Activated CD4-positive, CD25-positive, alpha-beta regulatory T cell treated with anti-CD3 and anti-CD28 coated beads, Interleukin-2, amount 50 U/mL, for 72 hours (primary cell): ENCODE data around the gene GFPT2.
"Not testable (repeated sequence)": the region's sequence is repeated elsewhere in the genome, so short reads cannot be mapped to it uniquely, and the experiment has no call there.

Experiments used
- DNase-seq: peaks from one replicate; pipeline ENCODE4 v3.0.0; 2021

Gene GFPT2

DNA sequence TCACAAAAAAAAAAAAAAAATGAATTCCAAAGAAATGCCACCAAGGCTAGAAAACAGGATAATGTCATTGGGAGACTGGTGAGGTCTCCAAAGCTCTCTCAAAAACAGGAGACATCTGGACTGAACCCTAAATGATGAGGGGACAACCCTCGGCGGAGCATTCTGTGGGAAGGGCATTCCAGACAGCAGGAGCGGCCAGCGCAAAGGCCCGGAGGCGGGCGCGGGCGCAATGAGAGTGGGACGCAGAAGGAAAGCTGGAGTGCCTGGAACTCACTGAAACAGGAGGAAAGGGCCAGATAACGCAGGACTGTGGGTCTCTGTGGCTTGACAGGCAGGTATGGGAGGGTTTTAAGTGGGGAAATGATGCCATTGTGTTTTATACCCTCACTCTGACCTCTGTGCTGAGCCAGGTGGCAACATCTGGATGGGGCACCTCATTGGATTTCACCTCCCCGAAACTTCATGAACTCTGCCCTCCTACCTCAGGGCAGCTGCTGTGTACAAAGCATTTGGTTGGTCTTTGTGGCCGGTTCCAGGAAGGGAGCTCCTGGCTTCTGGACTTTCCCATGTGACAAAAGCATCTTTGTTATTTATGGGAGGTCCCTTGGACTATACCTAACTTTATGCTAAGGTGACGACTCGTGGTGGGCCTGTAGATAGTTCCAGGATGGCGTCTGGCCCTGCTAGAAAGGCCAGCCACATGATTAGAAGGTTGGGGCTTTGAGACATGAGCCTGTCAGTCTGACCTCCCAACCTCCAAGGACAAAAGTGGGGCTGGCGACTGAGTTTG lies 49.7 kb downstream of the GFPT2 start:
- no peak for DNase-seq

DNA sequence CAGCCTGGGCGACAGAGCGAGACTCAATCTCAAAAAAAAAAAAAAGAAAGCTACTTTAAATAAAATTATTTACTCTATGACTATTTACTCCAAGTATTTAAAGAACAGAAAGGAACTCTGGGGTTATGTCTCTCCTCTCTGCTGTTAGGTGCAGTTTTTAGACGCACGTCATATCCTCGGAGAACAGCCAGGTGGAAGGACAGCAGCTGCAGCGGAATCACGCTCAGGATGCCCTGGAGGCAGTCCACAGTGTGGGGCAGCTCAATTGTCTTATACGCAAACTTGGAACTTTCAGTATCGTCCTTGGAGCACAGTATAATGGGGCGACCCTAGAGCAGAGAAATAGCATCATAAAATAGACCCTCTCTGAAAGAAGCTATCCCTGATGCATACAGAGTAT lies 50.9 kb downstream of the GFPT2 start:
- no peak for DNase-seq

DNA sequence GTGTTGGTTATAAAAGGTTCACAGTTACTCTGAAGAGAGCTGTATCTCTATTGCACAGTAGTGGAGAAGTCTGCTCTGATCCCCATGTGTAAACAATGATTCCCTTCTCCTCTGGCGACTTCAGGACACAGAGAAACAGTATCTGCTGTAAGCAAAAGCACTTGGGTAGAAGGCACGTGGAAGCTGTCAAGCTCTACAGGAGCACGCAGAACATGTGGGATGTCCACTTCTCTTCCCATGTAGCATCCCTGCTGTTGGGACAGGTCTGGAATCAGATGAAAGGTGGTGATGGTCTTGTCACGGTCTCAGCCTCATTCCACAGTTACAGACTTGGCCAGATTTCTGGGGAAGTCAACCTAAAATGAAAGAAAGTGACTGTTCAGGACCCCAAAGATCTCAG lies 51.9 kb downstream of the GFPT2 start:
- no peak for DNase-seq

DNA sequence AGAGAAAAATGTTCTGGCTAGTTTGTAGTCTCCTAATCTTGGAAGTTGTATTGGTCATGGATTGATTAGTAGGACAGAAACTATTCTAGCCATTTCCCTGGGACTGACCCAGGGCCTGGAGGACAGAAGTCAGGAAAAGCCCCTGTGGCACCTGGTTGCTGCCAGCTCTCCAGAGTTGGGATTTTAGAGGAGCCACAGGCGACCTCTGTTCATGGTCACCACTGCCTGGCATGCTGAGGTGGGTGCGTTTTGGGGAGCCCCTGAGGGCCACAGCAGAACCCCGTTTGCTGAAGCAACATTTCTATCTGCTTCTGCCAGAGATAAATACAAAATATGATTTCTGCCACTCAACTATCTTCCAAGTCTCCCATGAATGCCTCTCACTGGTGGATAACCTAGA lies 53.6 kb downstream of the GFPT2 start:
- no peak for DNase-seq

DNA sequence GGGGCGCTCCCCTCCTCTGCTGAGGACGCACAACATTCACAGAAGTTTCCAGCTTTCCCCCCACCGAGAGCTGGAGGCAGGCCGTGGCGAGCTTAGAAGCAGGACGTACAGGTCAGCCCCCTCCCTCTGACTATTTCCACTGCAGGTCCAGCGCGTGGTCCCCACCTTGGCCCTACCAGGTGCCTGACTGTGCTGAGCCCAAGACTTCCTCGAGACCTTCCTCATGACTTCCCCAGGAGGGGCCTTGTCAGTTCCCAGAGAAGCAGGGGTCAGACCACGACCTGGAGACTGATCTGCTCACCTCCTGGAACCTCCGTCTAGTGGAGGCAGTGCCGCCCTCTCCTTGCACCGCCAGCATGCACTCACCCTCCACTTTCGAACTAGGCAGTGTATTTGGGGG lies 54.1 kb downstream of the GFPT2 start:
- not testable (repeated sequence) for DNase-seq

DNA sequence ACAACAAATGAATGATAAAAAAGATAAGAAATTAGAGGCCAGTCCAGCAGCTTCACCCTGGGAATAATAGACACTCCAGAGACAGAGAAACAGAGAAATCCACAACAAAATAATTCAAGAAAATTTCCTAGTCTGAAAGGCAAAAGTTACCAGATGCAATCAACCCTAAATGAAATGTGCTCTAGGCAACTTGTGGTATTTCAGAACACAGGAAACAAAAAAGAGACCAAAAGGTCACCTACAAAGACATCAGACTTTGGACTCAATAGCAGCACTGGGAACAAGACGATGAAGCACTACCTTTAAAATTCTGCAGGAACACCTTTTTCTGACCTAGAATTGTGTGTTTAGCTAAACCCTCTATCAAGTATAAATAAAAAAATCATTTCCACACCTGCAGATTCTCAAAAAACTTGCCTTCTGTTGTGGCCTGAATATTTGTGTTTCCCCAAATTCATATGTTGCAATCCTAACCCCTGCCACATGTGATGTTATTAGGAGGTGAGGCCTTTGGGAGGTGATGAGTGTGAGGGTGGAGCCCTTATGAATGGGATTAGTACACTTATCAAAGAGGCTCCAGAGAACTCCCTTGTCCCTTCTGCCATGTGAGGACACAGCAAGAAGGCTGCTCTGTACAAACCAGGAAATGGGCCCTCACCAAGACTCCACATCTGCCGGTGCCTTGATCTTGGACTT lies 55.4 kb downstream of the GFPT2 start:
- DNase-seq = no peak

DNA sequence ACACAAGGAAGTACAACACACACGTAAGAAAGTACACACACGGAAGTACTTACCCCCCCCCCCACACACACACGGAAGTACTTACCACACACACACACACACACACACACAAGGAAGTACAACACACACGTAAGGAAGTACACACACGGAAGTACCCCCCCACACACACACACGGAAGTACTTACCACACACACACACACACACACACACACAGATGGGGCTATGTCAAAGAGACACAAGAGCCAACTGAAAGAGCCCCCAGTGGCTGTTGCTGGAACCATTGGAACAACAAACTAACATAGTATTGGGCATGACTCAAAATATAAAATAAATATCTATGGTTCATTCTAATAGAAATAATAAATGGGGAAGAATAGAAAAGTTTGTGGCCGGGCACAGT lies 56.4 kb downstream of the GFPT2 start:
- no peak for DNase-seq

DNA sequence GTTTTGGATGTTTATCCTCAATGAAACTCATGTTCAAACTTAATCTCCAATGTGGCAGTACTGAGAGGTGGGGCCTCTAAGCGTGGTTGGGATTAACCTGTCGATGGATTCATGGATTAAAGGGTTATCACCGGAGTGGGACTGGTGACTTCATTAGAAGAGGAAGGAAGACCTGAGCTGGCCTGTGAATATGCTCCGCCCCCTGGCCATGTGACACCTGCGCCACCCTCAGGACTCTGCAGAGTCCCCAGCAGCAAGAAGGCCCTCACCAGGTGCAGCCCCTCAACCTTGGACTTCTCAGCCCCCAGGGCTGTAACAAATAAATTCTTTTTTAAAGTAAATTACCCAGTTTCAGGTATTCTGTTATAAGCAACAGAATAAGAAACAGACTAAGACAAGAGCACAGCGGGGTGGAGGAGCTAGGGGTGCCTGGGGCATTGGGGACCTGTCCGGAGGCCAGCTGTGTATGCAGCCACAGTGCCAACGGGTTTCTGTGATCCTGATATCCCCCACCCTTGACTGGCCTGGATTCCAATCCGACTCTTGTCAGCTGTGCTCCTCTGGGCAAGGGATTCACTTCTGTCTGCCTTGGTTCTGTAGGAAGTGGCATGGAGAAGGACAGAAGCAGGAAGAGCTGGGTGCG lies 58.1 kb downstream of the GFPT2 start:
- DNase-seq = no peak

DNA sequence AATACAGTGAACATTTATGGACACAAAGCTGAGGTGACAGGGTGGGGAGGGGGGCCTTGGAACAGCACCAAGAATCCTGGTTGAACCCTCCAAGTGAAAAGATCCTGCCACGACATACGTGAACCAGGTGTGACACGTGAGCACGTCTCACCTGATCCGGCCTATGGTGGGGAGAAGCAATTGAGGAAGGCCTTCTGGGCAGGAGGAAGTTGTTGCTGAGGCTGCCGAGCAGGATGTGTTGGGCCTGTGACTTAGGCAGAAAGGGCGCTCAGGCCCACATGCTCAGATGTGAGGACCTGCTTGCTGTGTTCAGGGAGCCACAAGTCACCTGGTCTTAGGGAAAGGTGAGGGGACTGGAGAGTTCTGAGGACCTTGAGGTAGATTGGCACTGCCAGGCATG lies 58.7 kb downstream of the GFPT2 start:
- DNase-seq = no peak

DNA sequence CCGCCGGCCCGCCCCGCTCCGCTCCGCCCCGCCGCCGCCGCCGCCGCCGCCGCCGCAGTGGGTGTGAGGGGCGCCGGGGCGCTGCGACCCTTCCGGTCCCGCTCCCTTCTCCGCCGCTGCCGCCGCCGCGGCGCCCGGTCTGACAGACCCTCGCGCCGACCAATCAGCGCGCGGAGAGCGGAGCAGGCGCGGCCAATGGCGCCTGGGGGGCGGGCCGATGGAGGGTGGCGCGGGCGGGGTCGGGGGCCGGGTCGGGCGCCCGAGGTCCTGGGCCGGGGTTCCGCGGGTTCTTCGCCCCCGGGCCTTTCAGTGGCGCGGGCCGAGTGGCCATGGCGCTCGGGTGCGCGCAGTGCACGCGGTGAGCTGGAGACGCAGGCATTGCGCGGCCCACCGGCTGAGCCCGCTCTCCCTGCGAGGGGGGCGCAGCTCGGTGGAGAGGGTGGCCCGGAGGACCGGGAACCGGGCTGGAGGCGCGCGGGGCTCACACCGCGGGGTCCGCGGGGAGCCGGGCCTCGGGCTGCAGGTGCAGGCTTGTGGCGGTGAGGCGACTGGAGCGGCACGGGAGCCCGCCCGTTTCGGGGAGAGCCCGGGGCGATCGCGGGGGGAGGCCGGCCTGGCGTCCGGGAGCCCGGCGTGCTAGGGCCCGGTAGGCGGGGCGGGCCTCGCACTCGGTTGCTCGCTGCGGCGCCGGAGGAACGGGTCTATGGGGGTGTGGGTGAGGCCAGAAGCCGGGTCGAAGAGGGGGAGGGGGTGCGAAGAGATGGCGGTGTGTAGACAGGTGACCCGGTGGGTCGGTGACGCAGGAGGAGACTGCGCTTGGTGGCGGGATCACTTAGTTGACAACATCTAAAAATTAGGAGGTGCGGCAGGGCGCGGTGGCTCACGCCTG lies 60.9 kb downstream of the GFPT2 start, which contains the start of gene MAPK9:
Gene MAPK9, minus strand, starts transcription at position 141 of the 889 bp plus-strand sequence. CDS start 11,522 bp downstream, outside the sequence.
- peak; percentile 87 for DNase-seq

DNA sequence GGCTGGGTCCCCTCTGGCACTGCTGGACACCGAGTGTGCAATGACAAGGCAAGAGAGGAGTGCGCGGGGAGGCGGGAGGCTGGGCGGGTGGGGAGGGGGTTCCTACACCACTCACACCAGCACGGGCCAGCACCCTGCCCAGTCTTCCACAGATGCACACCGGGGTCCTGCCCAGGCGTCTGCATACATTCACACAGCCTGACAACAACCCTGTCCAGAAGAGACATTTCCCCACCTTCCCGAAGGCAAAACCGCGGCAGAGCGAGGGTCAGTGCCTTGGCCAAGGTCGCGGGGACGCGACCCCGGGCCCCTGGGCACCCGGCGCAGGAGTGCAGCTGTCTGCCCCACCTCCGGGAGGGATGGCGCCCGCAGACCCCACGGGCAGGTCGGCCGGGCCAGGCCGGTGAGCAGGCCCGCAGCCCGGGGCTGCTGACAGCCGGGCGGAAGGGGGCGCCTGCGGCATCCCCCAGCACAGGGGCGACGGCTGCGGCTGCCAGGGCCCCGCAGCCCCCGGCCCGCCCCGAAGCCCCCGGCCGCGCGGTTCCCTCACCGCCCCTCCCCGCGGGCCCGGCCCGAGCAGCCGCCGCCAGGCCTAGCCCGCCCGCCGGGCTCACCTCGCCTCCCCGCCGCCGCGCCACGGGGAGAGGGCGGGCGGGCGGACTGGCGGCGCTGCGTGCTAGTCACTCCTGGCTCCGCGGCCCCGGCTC lies 61.7 kb downstream of the GFPT2 start:
- peak; percentile 47 for DNase-seq

DNA sequence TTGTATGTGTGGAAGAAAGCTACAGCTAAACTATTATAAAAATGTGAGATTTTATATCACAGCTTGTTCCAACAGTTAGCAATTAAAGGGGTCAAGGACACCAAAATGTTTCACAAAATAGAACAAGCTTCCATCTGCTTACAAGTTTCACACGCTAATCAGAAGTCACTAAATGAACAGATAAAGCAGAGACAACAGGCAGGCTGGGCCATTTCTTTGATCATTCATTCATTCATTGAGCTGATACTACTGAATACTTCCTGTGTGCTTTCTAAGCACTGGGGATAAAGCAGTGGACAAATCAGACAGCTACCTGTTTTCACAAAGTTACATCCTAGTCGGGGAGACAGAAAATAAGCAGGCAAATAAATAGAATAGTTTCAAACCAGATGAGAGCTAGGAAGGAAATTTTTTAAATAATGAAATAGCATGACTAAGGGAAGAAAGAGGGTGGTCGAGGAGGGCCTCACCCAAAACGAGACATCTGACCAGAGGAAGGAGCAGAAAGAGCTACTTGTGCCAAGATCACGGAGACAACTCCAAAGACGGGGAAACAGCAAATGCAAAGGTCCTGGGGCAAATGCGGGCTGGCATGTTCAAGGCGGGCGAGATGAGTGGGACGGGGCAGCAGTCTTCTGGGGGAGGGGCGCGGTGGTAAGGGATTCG lies 62.4 kb downstream of the GFPT2 start:
- no peak for DNase-seq

DNA sequence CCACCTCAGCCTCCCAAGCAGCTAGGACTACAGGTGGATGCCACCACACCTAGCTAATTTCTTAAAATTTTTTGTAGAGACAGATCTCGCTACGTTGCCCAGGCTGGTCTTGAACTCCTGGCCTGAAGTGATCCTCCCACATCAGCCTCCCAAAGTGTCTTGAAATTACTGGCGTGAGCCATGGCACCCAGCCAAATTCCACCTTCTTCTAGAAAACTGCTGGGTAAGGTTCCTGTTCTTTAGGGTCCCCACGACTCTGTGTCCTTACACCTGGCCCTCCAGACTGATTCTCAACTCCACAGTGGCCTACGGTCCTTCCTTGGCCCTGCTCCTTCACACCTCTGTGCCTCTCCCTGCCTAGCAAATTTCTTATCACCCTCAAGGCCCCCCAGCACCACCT lies 63.2 kb downstream of the GFPT2 start:
- DNase-seq = no peak

DNA sequence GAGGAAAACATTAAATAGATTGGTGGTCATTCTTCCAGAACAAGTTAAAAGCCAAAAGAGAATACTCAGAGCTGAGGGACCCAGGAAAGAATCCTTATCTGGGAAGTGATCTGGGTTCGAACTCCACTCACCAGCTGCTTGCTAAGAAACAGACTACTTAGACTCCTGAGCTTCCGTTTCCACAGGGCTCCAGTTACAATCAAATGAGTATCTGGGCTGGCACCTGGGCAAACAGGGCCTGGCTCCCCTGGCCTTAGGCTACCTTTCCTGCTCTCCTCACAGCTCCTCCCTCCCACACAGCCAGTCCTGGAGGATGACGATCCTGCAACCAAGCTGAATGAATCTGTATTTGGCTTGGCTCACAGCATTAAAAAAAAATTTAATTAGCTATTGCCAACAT lies 63.7 kb downstream of the GFPT2 start:
- no peak for DNase-seq

DNA sequence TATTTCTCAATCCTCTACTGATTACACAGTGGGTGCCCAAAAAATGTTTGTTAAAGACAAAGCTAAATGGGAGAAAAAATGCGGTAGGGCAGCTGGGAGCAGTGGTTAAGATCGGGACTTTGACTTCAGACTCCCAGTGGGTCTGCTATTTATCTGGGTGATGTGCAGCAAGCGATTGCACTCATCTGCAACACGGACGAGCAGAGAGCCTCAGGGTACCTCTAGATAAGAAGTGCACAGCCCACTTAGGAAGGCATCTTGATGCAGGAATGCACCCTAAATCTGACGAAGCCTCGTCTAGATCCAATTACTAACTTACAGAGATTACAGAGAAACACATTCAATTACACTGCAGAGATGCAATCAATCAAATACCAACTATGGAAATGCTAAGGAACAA lies 65.3 kb downstream of the GFPT2 start:
- no peak for DNase-seq

DNA sequence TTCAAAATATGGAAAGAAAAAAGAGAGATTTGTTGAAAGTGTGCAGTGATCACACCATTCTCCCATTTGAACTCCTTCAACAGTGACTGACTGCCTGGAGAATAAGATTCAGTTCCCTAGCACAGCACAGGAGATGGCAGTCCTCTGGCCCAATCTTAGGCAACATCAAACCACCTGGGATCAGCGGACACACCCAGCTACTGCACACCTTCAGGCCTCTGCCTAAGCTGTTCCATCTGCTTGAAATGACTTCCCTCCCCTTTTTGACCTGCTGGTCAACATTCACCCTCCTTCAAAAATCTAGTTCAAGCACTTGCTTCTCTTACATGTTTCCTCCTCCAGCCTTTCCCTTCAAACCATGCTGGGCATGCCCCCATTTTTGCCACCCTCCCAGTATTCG lies 65.7 kb downstream of the GFPT2 start:
- DNase-seq = no peak

DNA sequence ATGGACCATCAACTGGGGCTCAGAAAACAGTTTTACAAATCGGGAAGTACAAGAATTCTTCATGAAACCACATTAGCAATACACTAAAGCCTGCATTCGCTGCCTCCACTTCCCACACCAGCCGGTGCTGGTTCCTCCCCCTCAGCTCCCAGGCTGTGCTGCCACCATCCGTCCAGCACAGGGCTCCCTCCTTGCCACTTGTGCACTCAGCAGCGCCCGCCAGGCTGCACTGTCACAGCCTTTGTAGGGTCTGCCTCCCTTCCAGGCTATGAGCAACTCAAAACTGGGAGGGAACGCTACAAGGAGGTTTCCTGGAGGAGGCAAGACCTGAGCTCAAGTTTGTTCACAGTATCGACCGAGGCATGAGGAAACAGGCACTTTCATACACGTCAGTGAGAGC lies 69.0 kb downstream of the GFPT2 start:
- DNase-seq = no peak

DNA sequence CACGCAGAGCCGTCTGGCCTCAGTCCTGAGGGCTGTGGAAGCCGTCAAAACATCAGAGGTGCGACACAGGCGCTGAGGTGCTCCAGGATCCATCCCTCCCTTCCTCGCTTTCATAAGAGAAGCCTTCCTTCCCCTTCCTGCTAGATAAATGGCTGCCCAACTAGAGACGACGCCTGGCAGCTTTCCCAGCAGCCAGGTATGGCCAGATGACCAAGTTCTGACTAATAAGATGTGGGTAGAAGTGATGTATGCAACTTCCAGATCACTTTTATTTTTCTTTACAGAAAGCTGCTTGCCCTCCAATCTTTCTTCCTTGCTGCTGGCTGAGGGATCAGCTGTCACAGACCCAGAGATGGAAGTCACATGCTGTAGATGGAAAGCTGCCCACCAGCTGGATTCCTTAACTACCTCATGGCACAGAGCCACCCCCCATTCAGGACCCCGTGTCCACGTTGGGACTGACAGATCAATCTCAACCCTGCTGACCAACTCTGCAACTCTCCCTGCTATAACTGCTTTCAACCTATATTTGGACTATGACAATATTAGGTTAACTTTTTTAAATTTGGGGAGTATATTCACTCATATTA lies 70.0 kb downstream of the GFPT2 start:
- DNase-seq = no peak

DNA sequence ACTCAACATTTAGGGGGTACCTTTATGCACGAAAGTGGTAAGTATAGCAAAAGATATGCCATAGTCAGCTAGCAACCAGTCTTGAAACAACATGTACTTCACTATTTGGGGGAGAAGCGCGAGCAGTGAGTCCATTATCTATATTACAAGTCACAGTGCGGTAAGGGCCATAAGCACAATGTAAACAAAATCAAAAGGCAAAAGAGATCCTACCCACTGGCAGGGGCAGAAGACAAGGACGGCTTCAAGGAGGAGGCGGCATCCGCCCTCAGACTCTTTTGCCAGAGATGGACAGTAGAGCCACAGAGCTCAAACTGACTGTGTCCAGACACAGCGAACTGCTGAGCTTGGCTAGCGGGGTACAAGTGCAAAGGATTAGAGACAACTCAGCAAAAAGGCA lies 70.9 kb downstream of the GFPT2 start:
- no peak for DNase-seq

DNA sequence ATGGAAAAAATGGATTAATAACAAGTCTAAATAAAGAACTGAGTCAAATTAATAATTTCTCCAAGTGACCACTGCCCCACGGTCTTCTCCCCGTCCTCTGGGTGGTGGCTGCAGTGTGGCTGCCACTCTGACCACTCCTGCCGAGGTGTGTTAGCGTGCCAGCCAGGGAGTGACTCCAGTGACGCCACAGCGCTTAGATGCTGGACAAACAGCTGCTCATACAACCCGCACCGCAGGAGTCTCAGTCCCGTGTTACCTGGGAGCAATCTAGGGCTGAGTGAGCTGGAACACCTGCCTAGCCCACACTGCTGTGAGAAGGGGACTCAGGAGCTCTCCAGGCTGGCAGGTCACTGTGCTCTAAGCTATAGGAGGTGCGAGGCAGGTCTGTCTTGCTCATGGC lies 71.4 kb downstream of the GFPT2 start:
- DNase-seq = no peak

DNA sequence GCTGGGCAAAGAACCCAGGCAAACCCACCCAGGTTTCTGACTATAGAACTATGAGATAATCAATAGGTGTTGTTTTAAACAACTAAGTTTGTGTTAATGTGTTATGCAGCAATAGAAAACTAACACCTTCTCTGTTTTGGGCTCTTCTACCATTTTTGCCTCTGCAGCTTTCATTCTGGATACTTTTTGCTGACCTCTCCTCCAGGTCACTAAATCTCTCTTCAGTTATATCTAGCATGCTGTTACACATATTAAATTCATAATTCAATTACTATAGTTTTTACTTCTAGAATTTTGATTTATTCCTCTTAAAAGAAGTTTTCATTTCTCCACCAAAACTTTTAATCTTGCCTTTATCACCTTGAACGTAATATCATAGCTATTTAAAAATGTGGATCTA lies 78.4 kb downstream of the GFPT2 start:
- no peak for DNase-seq
